Measurements from ENCODE around the gene LGALS3BP. TPM values are rescaled to one million over a fixed set of nuclear protein-coding genes. Genes with fewer than 3 reads are reported as not detected.

The LGALS3BP gene
- total RNA-seq, 1 experiment from 2014 or later = 57.9 TPM

DNA sequence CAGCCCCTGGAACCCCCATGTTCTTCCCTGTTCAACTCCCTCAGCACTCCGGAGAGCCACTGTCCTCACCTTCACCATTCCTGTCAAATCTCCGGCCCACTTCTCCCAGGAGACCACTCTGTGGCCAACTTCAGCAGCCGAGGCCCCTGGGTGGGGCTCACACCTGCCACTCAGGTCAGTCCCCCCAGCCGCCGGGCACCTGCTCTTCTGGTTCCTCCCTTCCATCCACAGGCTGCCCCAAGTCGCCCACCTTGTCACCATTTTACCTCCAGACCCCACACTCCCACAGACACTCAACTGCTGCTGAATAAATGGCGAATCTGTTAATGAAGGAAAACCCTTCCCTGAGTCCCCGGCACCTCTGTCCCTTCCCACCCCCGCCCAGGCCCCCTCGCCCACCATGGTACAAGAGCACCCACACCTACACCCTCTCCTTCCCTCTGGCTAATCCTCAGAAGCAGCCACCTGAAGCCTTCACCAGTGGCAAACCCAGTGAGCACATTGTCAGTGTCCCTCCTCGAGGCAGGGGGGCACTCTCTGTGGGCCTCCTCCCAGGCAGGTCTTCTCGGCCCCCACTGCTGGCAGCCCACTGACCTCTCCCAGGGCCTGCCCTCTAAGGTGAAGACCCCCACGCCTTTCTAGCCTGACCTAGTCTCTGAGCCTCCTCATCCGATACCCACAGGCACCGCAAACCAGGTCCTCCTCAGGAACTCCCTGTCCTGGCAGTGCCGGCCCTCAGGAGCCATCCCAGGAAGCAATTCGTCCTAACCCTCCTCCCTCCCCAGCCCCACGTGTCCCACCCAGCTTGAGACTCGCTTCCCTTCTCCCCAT is 21.7 kb upstream of the LGALS3BP start (continued):
- no peak for TF ChIP-seq STAT6 (CRISPR knock-in tag; conservative IDR thresholded peaks at IDR 0.05; ENCODE audit: low read depth)
- TF ChIP-seq HMGA2 (CRISPR knock-in tag; IDR thresholded peaks at IDR 0.05) = no peak
- TF ChIP-seq GABPB1 (CRISPR knock-in tag; IDR thresholded peaks at IDR 0.05) = no peak
- TF ChIP-seq ZNF281 (CRISPR knock-in tag; IDR thresholded peaks at IDR 0.05) = no peak
- no peak for TF ChIP-seq NR2C2 (CRISPR knock-in tag; IDR thresholded peaks at IDR 0.05)
- TF ChIP-seq ZNF396 (CRISPR knock-in tag; IDR thresholded peaks at IDR 0.05; ENCODE audit: borderline replicate concordance) = no peak
- TF ChIP-seq GTF2I (CRISPR knock-in tag; conservative IDR thresholded peaks at IDR 0.05) = no peak

DNA sequence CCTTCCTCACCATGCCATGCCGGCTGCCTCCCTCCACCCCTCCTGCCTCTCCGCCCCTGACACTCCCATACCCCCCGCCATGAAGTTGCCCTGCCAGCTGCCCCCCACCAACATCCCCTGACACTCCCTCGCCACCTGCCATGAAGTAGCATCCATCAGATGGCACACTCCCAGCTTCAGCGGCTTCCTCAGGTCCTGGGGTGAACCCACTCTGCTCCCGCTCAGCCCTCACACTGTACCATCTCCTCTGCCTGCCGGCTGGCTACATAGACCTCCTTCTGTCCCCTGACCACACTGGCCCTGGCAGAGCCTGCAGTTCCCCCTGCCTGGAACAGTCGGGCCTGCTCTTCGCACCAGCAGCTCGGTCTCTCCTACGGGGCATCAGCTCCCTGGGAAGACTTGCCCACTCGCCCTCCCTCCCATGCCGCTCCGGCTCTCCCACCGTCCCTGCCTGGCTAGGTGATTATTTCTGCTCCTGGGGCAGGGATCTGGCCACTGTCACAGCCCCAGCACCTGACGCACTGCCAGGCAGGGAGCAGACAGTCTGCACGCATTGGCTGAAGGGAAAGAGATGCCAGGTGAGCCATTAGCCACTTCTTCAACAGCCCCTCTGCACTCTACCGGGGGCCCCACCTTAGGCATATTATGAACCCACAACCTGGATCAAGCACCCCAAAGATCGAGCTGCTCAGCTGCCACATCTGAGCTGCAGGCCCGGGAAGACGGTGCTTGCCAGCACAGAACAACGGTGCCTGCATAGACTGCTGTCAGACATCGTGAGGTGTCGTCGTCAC is 20.9 kb upstream of the LGALS3BP start:
- ChIA-PET POLR2A (no interaction called here), CTCF (interaction anchor here (1.5 kb wide), 1 partner anchor 45 kb away, joined by 6 read pairs; no protein-coding TSS in a partner anchor)
- Mint-ChIP-seq H3K9me3 (no peaks in the 10 kb centered on the region), H3K27ac (no peak overlapping the region), H3K36me3 (peaks cover 15% of the 10 kb centered on the region), H3K27me3 (ENCODE audit: low read depth) (peaks cover 54% of the 10 kb centered on the region), H3K4me1 (no peaks in the 10 kb centered on the region), H3K4me3 (no peak overlapping the region)
- ATAC-seq = no peak
- no peak for TF ChIP-seq JAZF1 (CRISPR knock-in tag; IDR thresholded peaks at IDR 0.05)
- no peak for TF ChIP-seq ZNF232 (CRISPR knock-in tag; IDR thresholded peaks at IDR 0.05)
- TF ChIP-seq PRRX2 (CRISPR knock-in tag; IDR thresholded peaks at IDR 0.05) = no peak
- no peak for TF ChIP-seq SOX15 (CRISPR knock-in tag; IDR thresholded peaks at IDR 0.05)
- no peak for TF ChIP-seq MXD4 (CRISPR knock-in tag; IDR thresholded peaks at IDR 0.05; ENCODE audit: borderline replicate concordance)
- TF ChIP-seq, protein P1, sequence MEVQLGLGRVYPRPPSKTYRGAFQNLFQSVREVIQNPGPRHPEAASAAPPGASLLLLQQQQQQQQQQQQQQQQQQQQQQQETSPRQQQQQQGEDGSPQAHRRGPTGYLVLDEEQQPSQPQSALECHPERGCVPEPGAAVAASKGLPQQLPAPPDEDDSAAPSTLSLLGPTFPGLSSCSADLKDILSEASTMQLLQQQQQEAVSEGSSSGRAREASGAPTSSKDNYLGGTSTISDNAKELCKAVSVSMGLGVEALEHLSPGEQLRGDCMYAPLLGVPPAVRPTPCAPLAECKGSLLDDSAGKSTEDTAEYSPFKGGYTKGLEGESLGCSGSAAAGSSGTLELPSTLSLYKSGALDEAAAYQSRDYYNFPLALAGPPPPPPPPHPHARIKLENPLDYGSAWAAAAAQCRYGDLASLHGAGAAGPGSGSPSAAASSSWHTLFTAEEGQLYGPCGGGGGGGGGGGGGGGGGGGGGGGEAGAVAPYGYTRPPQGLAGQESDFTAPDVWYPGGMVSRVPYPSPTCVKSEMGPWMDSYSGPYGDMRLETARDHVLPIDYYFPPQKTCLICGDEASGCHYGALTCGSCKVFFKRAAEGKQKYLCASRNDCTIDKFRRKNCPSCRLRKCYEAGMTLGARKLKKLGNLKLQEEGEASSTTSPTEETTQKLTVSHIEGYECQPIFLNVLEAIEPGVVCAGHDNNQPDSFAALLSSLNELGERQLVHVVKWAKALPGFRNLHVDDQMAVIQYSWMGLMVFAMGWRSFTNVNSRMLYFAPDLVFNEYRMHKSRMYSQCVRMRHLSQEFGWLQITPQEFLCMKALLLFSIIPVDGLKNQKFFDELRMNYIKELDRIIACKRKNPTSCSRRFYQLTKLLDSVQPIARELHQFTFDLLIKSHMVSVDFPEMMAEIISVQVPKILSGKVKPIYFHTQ (CRISPR knock-in tag; IDR thresholded peaks at IDR 0.05) = no peak
- TF ChIP-seq RORB (CRISPR knock-in tag; IDR thresholded peaks at IDR 0.05) = no peak
- TF ChIP-seq, protein P2, sequence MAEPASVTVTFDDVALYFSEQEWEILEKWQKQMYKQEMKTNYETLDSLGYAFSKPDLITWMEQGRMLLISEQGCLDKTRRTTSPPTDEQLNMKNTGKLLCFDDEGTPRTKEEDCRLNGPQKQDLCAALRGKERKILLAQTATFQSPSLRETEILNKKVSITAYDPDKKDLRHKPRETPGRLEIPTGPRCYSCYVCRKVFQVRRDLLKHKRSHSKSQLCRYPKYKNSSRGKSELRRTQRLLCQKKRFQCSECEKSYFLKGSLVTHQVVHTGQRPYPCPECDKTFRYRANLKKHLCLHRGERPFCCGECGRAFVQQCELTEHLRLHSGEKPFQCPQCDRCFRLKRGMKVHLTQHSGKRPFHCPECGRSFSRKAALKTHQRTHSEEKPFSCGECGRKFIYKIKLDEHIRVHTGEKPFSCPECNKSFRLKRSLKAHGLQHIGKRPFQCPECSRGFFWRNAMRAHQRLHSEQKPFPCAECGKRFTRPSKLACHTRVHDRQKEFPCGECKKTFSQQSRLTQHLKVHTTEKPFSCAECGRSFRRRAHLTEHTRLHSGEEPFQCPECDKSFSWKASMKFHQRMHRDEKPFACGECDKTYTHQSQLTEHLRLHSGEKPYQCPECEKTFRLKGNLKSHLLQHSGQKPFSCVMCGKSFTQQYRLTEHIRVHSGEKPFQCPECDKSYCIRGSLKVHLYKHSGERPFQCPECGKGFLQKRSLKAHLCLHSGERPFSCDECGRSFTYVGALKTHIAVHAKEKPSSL (CRISPR knock-in tag; conservative IDR thresholded peaks at IDR 0.05) = no peak
- TF ChIP-seq E2F1 (CRISPR knock-in tag; IDR thresholded peaks at IDR 0.05) = no peak
- no peak for TF ChIP-seq TP53 (CRISPR knock-in tag; IDR thresholded peaks at IDR 0.05)
- no peak for TF ChIP-seq FOXJ3 (CRISPR knock-in tag; IDR thresholded peaks at IDR 0.05; ENCODE audit: borderline replicate concordance)
- TF ChIP-seq ZNF138 (CRISPR knock-in tag; conservative IDR thresholded peaks at IDR 0.05) = no peak
- TF ChIP-seq TEAD1 (CRISPR knock-in tag; IDR thresholded peaks at IDR 0.05) = no peak
- no peak for DNase-seq (ENCODE audit: low spot score)

Measured in WTC11 (cell line).